Putamen (tissue), 1 donor: ENCODE data around the gene GRM8.
"Not testable (repeated sequence)": the region's sequence is repeated elsewhere in the genome, so short reads cannot be mapped to it uniquely, and the experiment has no call there.

Experiments
- DNase-seq: peaks from one replicate; pipeline ENCODE4 v3.0.0-alpha.2; 2016; ENCODE audit warnings: low spot score

The GRM8 gene

GRCh38 chr7:126718419-126718818 lies 534.3 kb downstream of the GRM8 start:
- no peak for DNase-seq

DNA sequence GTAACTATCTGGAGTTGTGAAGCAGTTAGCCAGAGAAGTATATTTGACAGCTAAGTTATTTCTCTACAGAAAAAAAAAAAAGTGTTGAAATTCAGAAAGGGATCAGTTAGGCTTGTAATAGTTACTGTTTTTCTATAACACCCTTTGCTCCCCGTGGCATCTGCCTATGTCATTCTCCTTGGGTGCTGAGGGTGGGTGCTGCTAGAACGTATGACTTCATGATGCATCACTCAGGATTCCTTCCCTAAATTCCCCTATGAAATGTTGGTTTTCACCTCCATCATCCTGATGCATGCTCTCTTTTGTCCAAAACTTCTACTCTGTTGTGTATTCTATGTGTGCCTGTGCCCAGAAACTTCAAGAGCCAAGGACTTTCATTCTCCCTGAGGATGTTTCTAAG lies 536.4 kb downstream of the GRM8 start:
- no peak for DNase-seq

- DNase-seq = no peak
Measured at GRCh38 chr7:126715076-126715475, 537.7 kb downstream of the GRM8 start.

DNA sequence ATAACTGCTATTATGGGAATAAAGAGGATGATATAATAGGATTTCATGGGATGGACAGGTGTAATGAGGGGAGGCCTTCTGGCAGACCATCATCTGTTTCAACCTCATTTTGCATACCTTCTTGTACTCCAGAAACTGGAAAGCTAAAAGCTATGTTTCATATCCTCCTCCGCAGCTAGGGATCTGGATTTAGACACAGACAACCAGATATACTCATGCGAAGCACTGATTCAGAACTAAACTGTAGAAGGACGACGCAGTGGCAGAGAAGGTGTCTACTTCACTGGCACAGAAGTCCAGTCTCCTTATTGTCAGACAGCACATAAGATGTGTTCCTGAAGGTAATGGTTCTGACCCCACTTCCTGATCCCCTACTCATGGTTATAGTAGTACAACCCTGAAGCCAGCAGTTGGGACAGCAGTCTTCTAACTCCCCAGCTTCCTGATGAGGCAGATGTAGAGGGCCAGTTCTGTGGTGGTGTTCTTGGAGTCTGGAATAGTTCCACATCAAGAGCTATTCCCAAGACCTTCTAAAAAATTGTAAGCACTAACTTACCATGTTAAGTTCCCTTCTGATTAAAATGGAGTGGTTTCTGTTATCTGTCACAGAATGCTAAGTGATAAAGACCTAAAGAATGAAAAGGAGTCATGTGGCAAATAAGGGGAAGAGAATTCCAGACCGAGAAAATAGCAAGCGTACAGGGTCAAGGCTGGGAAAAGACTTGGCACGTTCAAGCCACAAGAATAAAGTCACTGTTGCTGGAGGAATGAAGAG lies 550.3 kb downstream of the GRM8 start:
- no peak for DNase-seq

GRCh38 chr7:126700807-126701604 lies 551.7 kb downstream of the GRM8 start:
- DNase-seq = peak; percentile 58

- no peak for DNase-seq
Measured at GRCh38 chr7:126699707-126700106, 553.0 kb downstream of the GRM8 start.

DNA sequence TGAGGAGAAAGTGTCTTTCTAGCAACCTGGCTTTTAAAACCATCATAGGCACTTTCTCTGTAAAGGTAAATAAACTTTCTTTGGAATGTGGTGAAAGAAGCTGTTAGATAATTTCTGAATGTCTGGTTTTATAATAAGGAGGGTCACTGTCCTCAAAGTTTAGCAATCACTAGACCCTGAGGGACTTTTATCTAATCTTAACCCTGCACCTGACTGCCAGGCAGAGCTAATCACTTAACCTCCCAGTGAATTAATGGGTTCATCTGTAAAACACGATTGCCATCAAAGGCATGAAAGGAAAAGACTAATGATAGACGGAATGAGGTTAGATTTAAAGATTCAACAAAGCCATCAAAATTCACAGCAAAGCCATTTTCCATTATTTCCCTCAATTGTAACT lies 553.8 kb downstream of the GRM8 start:
- DNase-seq = peak; percentile 22

- no peak for DNase-seq
Measured at GRCh38 chr7:126698446-126698845, 554.3 kb downstream of the GRM8 start.

- DNase-seq = no peak
Measured at GRCh38 chr7:126696256-126697038, 556.3 kb downstream of the GRM8 start.

GRCh38 chr7:126690848-126691751 lies 561.6 kb downstream of the GRM8 start:
- no peak for DNase-seq

- no peak for DNase-seq
Measured at GRCh38 chr7:126690104-126690503, 562.6 kb downstream of the GRM8 start.

DNA sequence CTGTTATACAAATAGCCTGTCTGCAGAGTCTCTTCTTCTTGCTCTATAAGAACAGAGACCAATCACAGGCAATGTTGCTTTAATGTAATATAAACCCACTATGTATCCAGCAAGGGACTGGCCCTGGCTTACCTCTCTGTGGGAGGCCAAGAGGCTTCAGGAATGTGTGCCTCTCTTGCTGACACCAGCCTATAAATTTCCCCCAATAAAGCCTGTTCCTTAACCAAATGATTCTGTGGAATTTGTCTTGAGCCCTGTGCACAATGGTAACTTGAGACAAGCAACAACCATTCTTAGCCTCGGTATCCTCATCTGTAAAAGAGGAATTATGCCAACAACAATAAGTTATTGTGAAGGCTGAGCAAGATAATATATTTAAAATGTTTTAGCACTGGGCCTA lies 563.7 kb downstream of the GRM8 start:
- DNase-seq = no peak

GRCh38 chr7:126686474-126686873 lies 566.3 kb downstream of the GRM8 start:
- DNase-seq = no peak

DNA sequence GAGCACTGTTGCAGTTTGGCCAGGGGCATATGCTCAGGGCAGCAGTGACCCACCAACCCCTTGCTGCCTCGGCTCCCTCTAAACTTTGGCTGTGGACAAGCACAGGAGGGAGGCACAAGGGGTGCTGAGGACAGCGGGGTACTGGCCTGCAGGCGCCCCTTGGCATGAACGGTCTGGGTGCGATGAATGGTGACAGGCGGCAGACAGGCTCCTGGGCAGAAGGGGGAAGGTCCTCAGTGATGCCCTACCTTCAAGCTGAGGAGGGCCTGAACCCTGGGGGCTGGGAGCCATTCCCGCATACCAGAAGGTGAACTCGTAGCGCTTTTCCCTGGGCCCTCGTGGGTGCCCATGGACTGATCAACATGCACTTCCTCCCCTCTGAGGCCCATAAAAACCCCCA lies 567.1 kb downstream of the GRM8 start:
- no peak for DNase-seq

- DNase-seq = no peak
Measured at GRCh38 chr7:126685018-126685573, 567.6 kb downstream of the GRM8 start.

GRCh38 chr7:126682176-126682575 lies 570.6 kb downstream of the GRM8 start:
- DNase-seq = no peak

DNA sequence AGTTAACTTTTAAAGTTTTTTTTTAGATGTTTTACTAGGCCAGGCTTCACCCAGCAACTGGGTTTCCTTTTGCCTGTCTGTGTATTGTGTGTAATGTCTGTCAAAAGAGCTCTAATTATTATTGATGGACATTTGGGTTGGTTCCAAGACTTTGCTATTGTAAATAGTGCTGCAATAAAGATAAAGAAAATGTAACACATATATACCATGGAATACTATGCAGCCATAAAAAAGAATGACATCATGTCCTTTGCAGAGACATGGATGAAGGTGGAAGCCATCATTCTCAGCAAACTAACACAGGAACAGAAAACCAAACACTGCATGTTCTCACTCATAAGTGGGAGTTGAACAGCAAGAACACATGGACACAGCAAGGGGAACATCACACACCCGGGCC lies 584.0 kb downstream of the GRM8 start:
- DNase-seq = not testable (repeated sequence)

- no peak for DNase-seq
Measured at GRCh38 chr7:126668367-126668752, 584.4 kb downstream of the GRM8 start.

- no peak for DNase-seq
Measured at GRCh38 chr7:126667742-126668366, 584.9 kb downstream of the GRM8 start.

GRCh38 chr7:126662856-126663255 lies 589.9 kb downstream of the GRM8 start:
- DNase-seq = no peak

DNA sequence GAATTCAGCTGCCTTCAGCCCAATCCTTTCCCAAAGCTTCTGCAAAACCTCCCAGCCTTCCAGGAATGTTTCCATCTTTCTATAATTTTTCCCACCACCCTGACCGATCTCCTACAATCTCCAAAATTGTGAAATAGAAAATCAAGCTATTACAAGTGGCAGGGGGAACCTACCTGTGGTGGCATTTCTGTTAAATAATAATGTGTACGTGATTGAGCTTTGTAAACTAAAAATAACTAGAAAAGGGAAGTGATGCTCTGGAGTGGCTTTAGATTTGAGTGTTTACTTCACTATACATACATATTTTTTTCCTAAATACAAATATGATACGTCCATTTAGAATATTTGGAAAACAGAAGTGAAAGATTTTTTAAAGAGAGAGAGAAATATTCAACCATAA lies 593.6 kb downstream of the GRM8 start:
- DNase-seq = no peak
